ENCODE data around the gene RNF34. TPM values are rescaled to one million over a fixed set of nuclear protein-coding genes. Genes with fewer than 3 reads are reported as not detected.
"Not testable (repeated sequence)": the region's sequence is repeated elsewhere in the genome, so short reads cannot be mapped to it uniquely, and the experiment has no call there.

The RNF34 gene
- polyA plus RNA-seq (2013, experiment 1 of 2; ENCODE audit: insufficient read length) = 32.5 TPM
- polyA plus RNA-seq (2013, experiment 2 of 2; ENCODE audit: insufficient read length) = 31.8 TPM

GRCh38 chr12:121399391-121400331, at the start of gene RNF34:
RNF34 (plus strand) TSS chr12:121400118; CDS start chr12:121400213, 95 bp downstream.
- DNase-seq = peak; percentile 98

- peak; percentile 99 for DNase-seq
Observed at GRCh38 chr12:121351820-121352681, 47.9 kb upstream of the RNF34 start, which contains the start of gene ANAPC5. ANAPC5 (minus strand) TSS chr12:121352411; CDS start chr12:121352340, 71 bp downstream.

- no peak for DNase-seq
Observed at GRCh38 chr12:121352682-121353018, 47.3 kb upstream of the RNF34 start.

GRCh38 chr12:121355818-121356217, 44.1 kb upstream of the RNF34 start:
- DNase-seq = no peak

- DNase-seq = no peak
Observed at GRCh38 chr12:121356657-121357056, 43.3 kb upstream of the RNF34 start.

GRCh38 chr12:121357331-121357730, 42.6 kb upstream of the RNF34 start:
- no peak for DNase-seq

- no peak for DNase-seq
Observed at GRCh38 chr12:121358073-121358472, 41.8 kb upstream of the RNF34 start.

- peak; percentile 34 for DNase-seq
Observed at GRCh38 chr12:121364683-121365121, 35.2 kb upstream of the RNF34 start.

GRCh38 chr12:121365416-121366062, 34.4 kb upstream of the RNF34 start:
- DNase-seq = peak; percentile 23

GRCh38 chr12:121366063-121366459, 33.9 kb upstream of the RNF34 start:
- peak; percentile 7 for DNase-seq

GRCh38 chr12:121371404-121371803, 28.5 kb upstream of the RNF34 start:
- DNase-seq = no peak

GRCh38 chr12:121373755-121374154, 26.2 kb upstream of the RNF34 start:
- DNase-seq = no peak

- DNase-seq = not testable (repeated sequence)
Observed at GRCh38 chr12:121374336-121374735, 25.6 kb upstream of the RNF34 start.

GRCh38 chr12:121374945-121375584, 24.9 kb upstream of the RNF34 start:
- DNase-seq = not testable (repeated sequence)

- DNase-seq = no peak
Observed at GRCh38 chr12:121376754-121377697, 22.9 kb upstream of the RNF34 start.

GRCh38 chr12:121378736-121379135, 21.2 kb upstream of the RNF34 start:
- no peak for DNase-seq

- DNase-seq = no peak
Observed at GRCh38 chr12:121379945-121380344, 20.0 kb upstream of the RNF34 start.

- DNase-seq = no peak
Observed at GRCh38 chr12:121383601-121384021, 16.3 kb upstream of the RNF34 start.

GRCh38 chr12:121384891-121385290, 15.0 kb upstream of the RNF34 start:
- not testable (repeated sequence) for DNase-seq

GRCh38 chr12:121388421-121388981, 11.4 kb upstream of the RNF34 start:
- peak; percentile 78 for DNase-seq

All from fibroblast of skin of abdomen (primary cell).